ENCODE data around the gene UQCRQ. TPM values are rescaled to one million over a fixed set of nuclear protein-coding genes. Genes with fewer than 3 reads are reported as not detected.

UQCRQ gene
- total RNA-seq, 2 donors from 2014 or later, result 55.3 to 84.4 TPM

DNA sequence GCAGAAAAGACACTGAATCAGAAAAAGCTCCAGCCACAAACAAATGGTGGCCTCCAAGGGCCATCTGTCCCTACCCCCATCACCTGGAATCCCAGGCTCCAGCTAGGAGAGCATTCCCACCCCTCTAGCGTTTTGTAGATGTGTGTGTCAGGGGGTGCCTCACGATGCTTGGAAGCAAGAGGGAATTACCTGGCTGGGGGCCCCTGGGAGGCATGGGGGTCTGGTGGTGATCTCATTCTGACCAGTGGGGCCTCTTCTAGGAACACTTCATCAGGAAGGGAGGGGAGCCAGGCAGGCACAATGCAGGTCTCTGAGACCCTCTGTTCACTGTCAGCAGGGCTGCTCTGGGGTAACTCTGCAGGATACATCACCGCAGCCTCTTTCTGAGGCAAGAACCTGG lies 42.0 kb upstream of the UQCRQ start:
- DNase-seq (no peak), ATAC-seq (no peak)
- Histone ChIP-seq H3K4me1 (peaks cover 32% of the 10 kb centered on the region), H3K27me3 (no peaks in the 10 kb centered on the region), H3K4me3 (no peak overlapping the region), H3K36me3 (replicated peaks in 1 of 2; ENCODE audit: insufficient read depth in 1 of 2, low read depth in 2 of 2) (no peaks in the 10 kb centered on the region), H3K27ac (no peak overlapping the region), H3K9me3 (no peaks in the 10 kb centered on the region)
- TF ChIP-seq POLR2A (IDR thresholded peaks at IDR 0.05), result no peak
- TF ChIP-seq, protein P1, sequence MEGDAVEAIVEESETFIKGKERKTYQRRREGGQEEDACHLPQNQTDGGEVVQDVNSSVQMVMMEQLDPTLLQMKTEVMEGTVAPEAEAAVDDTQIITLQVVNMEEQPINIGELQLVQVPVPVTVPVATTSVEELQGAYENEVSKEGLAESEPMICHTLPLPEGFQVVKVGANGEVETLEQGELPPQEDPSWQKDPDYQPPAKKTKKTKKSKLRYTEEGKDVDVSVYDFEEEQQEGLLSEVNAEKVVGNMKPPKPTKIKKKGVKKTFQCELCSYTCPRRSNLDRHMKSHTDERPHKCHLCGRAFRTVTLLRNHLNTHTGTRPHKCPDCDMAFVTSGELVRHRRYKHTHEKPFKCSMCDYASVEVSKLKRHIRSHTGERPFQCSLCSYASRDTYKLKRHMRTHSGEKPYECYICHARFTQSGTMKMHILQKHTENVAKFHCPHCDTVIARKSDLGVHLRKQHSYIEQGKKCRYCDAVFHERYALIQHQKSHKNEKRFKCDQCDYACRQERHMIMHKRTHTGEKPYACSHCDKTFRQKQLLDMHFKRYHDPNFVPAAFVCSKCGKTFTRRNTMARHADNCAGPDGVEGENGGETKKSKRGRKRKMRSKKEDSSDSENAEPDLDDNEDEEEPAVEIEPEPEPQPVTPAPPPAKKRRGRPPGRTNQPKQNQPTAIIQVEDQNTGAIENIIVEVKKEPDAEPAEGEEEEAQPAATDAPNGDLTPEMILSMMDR (IDR thresholded peaks at IDR 0.05), result no peak
- intact Hi-C loops (cut with DNase I), result loop anchor here (5.0 kb wide), 1 partner anchor 72 kb away; no protein-coding TSS in a partner anchor
- WGBS, 2 donors, result 80 to 100% methylated on average over 1 to 3 of the region's 3 CpGs

DNA sequence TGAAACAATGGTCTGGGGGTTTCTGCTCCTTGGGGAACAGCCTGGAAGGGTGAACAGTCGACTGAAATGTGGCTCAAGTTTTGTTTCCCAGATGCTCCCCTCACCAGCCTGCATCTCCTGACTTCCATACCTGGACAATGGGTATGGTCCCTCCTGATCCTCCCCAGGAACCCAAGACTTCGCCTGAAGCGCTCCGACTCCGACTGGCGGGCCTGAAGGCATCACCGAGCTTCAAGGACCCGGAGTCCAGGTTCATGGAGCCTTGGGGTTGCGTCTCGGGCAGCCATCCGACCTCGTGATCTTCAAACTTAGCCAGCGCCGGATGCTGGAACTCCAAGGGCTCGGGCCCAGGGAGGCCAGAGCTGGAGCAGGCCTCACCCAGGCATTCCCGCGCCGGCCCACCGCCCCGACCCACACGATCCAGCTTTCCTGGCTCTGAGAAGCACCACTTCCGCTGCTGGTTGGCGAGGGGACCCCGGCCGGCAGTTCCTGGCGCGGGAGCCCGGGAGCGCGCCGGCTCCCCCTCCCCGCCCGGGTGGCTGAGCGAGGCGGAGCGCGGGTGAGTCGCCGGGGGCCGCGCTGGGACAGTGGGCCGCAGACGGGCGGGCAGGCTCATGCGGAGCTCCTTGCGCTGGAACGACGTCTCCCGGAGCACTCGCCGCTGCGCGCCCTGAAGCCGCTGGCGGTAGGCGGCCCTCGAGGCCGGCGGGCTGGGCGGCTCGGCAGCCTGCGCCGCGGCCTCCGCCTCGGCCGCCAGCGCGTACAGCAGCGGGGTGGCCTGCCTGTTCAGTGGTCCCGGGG lies 41.2 kb upstream of the UQCRQ start:
- Histone ChIP-seq H3K36me3 (replicated peaks in 1 of 2; ENCODE audit: insufficient read depth in 1 of 2, low read depth in 2 of 2) (no peaks in the 10 kb centered on the region), H3K27me3 (no peaks in the 10 kb centered on the region), H3K4me1 (peaks cover 27% of the 10 kb centered on the region), H3K9me3 (no peaks in the 10 kb centered on the region), H3K27ac (no peak overlapping the region), H3K4me3 (no peak overlapping the region)
- intact Hi-C loops (cut with DNase I), result loop anchor here (5.0 kb wide), 1 partner anchor 62 kb away; no protein-coding TSS in a partner anchor
- 84 to 98% methylated on average over 6 to 66 of the region's 71 CpGs for WGBS, 2 donors
- no peak for TF ChIP-seq POLR2A (IDR thresholded peaks at IDR 0.05)
- TF ChIP-seq, protein P1 (IDR thresholded peaks at IDR 0.05), result no peak
- ATAC-seq, result no peak
- no peak for DNase-seq

DNA sequence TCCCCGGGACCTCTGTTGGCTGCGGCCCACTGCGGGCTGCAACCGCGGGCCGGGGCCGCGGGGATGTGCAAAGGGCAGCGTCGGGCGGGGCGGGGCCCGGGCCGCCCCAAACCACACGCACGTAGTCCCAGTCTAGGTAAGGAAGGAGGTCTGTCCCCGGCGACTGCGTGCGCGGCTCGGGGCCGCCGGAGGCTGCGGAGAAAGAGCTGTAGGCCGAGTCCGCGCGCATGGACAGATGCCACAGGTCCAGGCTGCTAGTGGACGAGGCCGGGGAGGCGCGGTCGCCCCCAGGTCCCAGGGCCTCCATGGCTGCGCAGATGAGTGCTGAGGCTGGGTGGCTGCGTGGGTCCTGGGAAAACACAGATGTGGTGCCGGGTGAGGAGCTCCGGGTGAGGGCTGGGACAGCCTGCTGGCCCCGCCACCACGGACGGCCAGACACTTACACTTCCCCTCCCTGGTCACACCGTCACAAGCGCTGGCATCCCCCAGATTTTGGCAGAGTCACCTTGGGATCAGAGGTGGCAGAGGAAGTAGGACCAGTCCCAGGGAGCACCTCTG lies 40.5 kb upstream of the UQCRQ start:
- H3K27me3 ChIP-seq, result no peaks in the 10 kb centered on the region
- no peaks in the 10 kb centered on the region for H3K9me3 ChIP-seq
- ATAC-seq (no peak), DNase-seq (no peak)
- H3K36me3 ChIP-seq (replicated peaks in 1 of 2; ENCODE audit: insufficient read depth in 1 of 2, low read depth in 2 of 2), result no peaks in the 10 kb centered on the region
- no peak overlapping the region for H3K27ac ChIP-seq
- intact Hi-C loops (cut with DNase I), result loop anchor here (5.0 kb wide), 1 partner anchor 61 kb away; no protein-coding TSS in a partner anchor
- no peak overlapping the region for H3K4me3 ChIP-seq
- no peak for TF ChIP-seq POLR2A (IDR thresholded peaks at IDR 0.05)
- TF ChIP-seq, protein P1 (IDR thresholded peaks at IDR 0.05), result no peak
- WGBS, 2 donors, result 66 to 94% methylated on average over 32 to 35 of the region's 43 CpGs
- peaks cover 27% of the 10 kb centered on the region for H3K4me1 ChIP-seq

DNA sequence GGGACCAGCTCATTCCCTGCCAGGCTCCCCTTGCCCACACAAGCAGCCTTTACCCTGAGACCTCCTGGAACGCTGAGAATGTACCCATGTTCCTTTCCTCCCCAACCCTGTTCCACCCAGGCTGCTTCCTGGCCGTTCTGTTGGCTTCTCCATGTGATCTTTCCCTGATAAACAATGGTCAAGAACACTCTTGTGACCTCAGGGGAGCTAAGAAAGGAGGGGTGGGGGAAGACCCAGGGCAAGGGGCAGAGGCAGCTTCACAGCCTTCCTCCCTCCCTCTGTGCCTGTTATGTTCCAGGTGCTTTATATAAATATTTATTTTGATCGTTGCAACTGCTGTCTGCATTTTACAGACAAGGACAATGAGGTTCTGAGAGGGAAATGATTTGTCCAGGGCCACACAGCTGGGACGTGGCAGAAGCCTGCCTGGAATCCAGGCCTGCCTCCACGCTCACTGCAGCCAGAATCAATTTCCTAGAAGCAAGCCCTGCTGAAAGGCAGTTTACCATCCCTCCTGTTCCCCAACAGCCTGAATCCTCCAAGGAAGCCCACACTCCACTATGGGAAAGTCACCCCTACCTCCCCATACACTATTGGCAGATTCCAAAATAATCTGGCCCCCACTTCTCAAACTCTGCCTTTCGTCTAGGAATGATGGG lies 39.9 kb upstream of the UQCRQ start:
- WGBS, 2 donors, result 68 to 74% methylated on average over 5 to 6 of the region's 6 CpGs
- Histone ChIP-seq H3K9me3 (no peaks in the 10 kb centered on the region), H3K27me3 (no peaks in the 10 kb centered on the region), H3K4me3 (no peak overlapping the region), H3K27ac (no peak overlapping the region), H3K4me1 (peaks cover 33% of the 10 kb centered on the region), H3K36me3 (replicated peaks in 1 of 2; ENCODE audit: insufficient read depth in 1 of 2, low read depth in 2 of 2) (no peaks in the 10 kb centered on the region)
- TF ChIP-seq, protein P1 (IDR thresholded peaks at IDR 0.05), result no peak
- TF ChIP-seq POLR2A (IDR thresholded peaks at IDR 0.05), result no peak
- intact Hi-C loops (cut with DNase I), result loop anchor here (5.0 kb wide), 1 partner anchor 61 kb away; no protein-coding TSS in a partner anchor
- ATAC-seq, result no peak
- DNase-seq, result no peak
